Fibroblast of the aortic adventitia (primary cell): Measurements from ENCODE around the gene SYN1. TPM values are rescaled to one million over a fixed set of nuclear protein-coding genes. Genes with fewer than 3 reads are reported as not detected.

Experiments
- DNase-seq: peaks from one replicate; pipeline ENCODE4 v3.0.0-alpha.2; 2010; ENCODE audit warnings: low read depth
- H3K4me3 ChIP-seq: 2 replicates; pipeline ENCODE4 v1.5.1; 2011; ENCODE audit warnings: low read depth, mild to moderate bottlenecking, control low read depth, low read length, moderate library complexity
- CTCF ChIP-seq: IDR thresholded peaks from 2 replicates; pipeline ENCODE4 v1.5.1; 2011; ENCODE audit warnings: mild to moderate bottlenecking, low read length, control low read depth, inconsistent platforms; ENCODE audit not compliant: insufficient read depth
- total RNA-seq: library from RNA; depleted of rRNA; stranded (reverse); fragments of >200 nt; gene quantifications from 2 replicates; pipeline ENCODE4 v1.2.3, GENCODE V29; 2012; ENCODE audit warnings: low replicate concordance

Gene SYN1
- total RNA-seq, 1 donor: 0.09 TPM

GRCh38 chrX:47579537-47579936 lies 40.1 kb downstream of the SYN1 start:
- no peak for TF ChIP-seq CTCF
- H3K4me3 ChIP-seq: no peak overlapping the region
- peak; percentile 66 for DNase-seq

- no peak for TF ChIP-seq CTCF
Observed at GRCh38 chrX:47578692-47579091, 41.0 kb downstream of the SYN1 start.

DNA sequence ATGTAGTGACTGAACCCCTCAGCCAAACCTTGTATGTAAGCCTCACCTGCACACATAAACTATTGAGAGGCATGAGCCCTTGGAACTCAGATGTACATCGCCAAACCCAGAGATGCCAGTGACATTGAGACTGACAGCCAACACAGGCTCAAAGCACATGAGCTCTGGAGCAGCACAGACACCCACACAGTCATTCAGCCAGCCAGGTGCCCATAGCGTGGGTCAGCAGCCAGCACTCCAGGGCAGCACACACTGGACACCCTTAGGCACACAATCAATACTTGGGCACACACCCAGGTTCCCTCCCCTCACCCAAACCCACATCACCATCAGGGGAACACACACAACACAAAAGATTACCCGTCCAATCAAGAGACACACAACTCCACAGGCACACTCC lies 41.8 kb downstream of the SYN1 start:
- TF ChIP-seq CTCF: no peak
- DNase-seq: no peak
- H3K4me3 ChIP-seq: no peak overlapping the region

More at GRCh38 chrX:47578692-47579091, 41.0 kb downstream of the SYN1 start:
- DNase-seq: no peak
- H3K4me3 ChIP-seq: no peak overlapping the region

DNA sequence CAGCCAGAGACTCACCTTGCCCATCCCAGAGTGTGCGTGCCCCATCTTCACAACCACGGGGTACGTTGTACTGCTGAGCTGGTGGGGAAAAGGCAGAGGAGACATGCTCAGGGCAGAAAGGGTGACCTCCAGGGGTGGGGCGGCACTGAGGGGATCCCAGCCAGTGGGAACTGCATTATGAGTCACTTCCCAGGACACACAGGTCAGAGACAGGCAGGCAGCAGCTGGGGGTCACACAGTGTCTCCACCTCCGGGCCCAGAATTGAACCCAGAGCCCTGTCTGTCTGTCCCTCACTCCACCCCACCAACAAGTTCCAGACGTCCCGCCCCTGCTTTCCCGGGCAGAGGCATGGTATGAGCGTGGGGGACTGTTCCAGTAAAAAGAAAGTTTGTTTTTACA lies 42.2 kb downstream of the SYN1 start:
- no peak for DNase-seq
- no peak for TF ChIP-seq CTCF
- H3K4me3 ChIP-seq: no peak overlapping the region

GRCh38 chrX:47576021-47576898 lies 43.4 kb downstream of the SYN1 start:
- DNase-seq: no peak
- no peak overlapping the region for H3K4me3 ChIP-seq
- no peak for TF ChIP-seq CTCF

- DNase-seq: no peak
- no peak overlapping the region for H3K4me3 ChIP-seq
- no peak for TF ChIP-seq CTCF
Observed at GRCh38 chrX:47574547-47575301, 44.9 kb downstream of the SYN1 start.
